Measurements from ENCODE around the gene HSPB3. TPM values are rescaled to one million over a fixed set of nuclear protein-coding genes. Genes with fewer than 3 reads are reported as not detected.
"Not testable (repeated sequence)": the region's sequence is repeated elsewhere in the genome, so short reads cannot be mapped to it uniquely, and the experiment has no call there.

Gene HSPB3
- total RNA-seq, result 100 to 1,000 TPM; 218 to 309 TPM
- long read RNA-seq, transcript HSPB3-201 (1 exons, 784 nt), result major isoform, 21 of 21 reads
- long read RNA-seq, partial matches to known transcripts, result 0 of 21 reads
- long read RNA-seq, other reads (novel, unspliced or antisense), result 0 of 21 reads

GRCh38 chr5:54455413-54456157, at the start of gene HSPB3:
Gene HSPB3 (plus strand): TSS chr5:54455699. CDS start chr5:54455790, 91 bp downstream.
- intact Hi-C loops (cut with DNase I), result no loop called here
- ATAC-seq, result peak; percentile 81 to 85
- peak; percentile 47 for DNase-seq

DNA sequence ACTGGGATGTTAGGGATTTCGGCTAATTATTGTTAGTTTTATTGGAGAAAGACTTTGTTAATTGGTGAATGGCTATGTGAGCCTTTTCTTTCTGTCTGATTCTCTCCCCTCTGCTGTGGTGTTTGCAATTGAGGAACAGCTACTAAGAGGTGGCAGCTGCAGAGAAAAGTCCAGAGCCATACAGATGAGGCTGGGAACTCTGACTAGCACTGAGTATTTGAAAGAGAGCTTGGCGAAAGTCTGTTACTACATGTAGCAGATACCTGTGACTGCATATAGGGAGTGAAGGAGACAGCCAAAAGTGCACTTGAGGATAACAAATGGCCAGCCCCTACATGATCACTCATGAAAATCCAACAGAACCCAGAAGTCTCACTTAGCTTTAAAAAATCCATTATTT, 44.3 kb upstream of the HSPB3 start:
- no peak for ATAC-seq
- intact Hi-C loops (cut with DNase I), result no loop called here
- no peak for DNase-seq

DNA sequence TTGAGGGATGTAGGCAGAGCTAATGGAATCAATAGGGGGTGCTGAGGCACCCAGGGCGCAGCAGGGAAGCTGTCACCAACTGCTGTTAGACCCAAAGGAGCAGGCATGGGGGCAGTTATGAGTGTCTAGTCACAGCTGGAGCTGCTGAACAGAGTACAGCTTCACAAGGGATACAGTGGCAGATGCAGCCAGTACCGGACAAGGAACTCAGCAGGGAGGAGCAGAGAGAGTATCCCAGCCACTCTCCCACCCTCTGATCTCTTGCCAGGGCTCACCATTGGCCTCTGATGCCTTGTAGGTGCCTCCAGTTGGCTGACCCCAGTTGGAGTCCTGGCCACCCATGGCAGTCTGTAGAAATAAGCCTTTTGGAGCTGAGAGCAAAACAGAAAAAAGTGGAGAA, 42.6 kb upstream of the HSPB3 start:
- ATAC-seq (no peak), DNase-seq (no peak)
- intact Hi-C loops (cut with DNase I), result no loop called here

DNA sequence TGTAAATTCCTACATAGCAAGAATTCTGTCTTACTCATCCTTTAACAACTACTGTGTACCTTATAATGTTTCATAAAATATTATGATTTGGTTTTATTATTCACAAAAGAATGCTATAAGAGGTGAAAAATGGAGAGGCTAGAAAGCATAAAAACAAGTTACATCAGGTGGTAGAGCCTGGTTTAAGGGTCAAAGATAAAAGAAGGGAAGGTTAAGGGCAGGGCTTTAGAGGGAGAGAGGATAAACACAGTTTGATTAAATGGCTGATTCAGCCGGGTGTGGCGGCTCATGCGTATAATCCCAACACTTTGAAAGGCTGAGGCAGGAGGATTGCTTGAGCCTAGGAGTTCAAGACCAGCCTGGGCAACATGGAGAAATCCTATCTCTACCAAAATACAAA, 40.4 kb upstream of the HSPB3 start:
- no peak for ATAC-seq
- DNase-seq, result no peak

DNA sequence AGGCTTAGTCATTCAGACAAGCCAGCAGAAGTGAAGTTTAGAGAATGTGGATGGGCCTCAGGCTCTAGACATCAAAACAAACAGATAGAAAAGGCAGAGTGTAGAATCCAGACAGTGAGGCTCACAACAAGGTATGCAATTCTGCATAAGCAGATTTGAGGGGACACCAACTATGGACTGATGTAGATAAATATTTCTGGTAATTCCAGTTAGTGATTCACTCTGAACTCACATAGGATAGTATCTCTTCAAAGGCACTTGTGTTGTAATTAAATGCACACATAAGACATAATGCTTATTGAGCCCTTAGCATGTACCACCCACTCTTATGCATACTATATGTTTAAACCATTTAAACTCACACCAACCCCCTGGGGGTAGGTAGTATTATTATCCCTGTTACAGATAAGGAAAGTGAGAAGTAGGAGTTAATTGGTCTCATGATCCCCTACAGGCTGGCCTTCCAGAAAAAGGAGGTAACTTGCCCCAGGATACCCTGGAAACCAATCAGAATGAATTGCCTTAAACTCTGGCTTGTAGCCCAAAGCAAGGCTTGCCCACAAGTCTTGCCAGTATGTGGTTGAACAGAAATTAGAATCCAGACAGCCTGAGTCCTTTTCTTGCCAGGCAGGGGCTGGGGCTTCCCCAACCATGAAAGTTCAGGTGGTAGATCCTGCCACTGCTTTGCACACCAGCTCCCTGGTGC, 39.5 kb upstream of the HSPB3 start:
- intact Hi-C loops (cut with DNase I), result loop anchor here in 1 of 2 donors (5.0 kb wide), 2 partner anchors 104 to 164 kb away; partner anchors contain the start of gene ARL15
- ATAC-seq (no peak), DNase-seq (no peak)

More for the DNA sequence above, 40.4 kb upstream of the HSPB3 start:
- intact Hi-C loops (cut with DNase I), result loop anchor here in 1 of 2 donors (5.0 kb wide), 2 partner anchors 103 to 163 kb away; partner anchors contain the start of gene ARL15

- peak; percentile 68 to 69 for ATAC-seq
- not testable (repeated sequence) for DNase-seq
- intact Hi-C loops (cut with DNase I), result loop anchor here (5.0 to 10.0 kb wide), 3 partner anchors 107 to 167 kb away; partner anchors contain the start of gene ARL15 (in 1 of the 2)
Measured at GRCh38 chr5:54419573-54420423, 35.7 kb upstream of the HSPB3 start.

- intact Hi-C loops (cut with DNase I), result loop anchor here in 1 of 2 donors (10.0 kb wide), 1 partner anchor 166 kb away; no protein-coding TSS in a partner anchor
- not testable (repeated sequence) for DNase-seq
Measured at GRCh38 chr5:54420511-54420910, 35.0 kb upstream of the HSPB3 start.

DNA sequence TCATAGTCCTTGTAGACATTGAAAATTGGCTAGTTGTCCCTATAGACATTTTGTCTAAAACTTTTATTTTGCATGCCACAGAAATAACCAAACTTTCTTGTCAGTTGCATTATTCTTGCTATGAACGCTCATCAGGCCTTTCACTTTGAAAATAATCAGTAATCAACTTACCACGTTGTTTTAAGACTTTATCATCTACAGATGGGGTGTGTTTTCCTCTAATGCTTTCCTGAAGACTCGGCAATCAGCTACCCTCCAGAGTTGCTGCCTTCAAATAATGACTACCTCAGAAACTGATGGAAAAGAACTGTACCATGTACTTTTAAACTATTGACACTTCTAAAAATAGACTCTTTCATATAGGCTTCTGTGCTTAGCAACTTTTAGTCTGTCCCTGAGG, 33.5 kb upstream of the HSPB3 start:
- no peak for DNase-seq
- intact Hi-C loops (cut with DNase I), result loop anchor here in 1 of 2 donors (10.0 kb wide), 1 partner anchor 167 kb away; no protein-coding TSS in a partner anchor
- ATAC-seq, result no peak

More at GRCh38 chr5:54420511-54420910, 35.0 kb upstream of the HSPB3 start:
- not testable (repeated sequence) for ATAC-seq

DNA sequence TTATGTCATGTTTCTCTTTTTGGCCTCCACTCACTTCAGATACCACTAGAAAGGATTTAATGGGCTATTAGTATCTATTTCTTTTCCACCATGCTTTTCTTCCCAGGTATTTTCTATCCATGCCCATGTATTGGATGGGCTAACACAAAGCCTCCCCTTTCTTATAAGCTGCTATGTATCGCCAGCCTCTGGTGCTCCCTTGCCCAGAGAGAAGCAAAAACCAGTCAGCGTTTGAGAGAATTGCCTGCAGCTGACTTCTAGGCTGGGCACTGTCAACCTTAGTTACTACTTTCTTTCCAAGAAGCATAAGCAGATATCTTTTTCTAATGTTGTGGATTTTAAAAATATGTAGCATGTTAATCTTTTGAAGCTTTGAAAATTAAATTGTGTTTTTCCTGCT, 30.2 kb upstream of the HSPB3 start:
- intact Hi-C loops (cut with DNase I), result loop anchor here in 1 of 2 donors (10.0 kb wide), 1 partner anchor 170 kb away; no protein-coding TSS in a partner anchor
- ATAC-seq (no peak), DNase-seq (no peak)

DNA sequence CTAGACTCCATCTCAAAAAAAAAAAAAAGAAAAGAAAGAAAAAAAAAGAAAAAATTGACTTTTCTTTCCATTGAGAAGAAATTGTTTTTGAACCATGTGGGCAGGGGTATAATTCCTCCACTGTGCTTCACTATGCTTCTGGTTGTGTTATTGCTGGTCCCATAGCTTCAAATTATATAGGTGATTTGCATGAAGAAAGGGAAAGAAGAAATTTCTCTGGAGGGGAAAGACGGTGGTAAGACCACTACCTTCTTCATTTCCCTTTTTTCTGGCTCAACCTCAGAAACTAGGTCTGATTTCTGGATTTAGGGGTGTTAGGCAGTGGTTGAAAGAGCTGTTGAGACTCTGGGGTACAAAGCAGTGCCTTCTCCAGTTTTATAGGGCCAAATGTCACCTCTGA, 29.3 kb upstream of the HSPB3 start:
- ATAC-seq (no peak), DNase-seq (no peak)
- intact Hi-C loops (cut with DNase I), result loop anchor here in 1 of 2 donors (10.0 kb wide), 1 partner anchor 171 kb away; no protein-coding TSS in a partner anchor

GRCh38 chr5:54434650-54435049, 20.8 kb upstream of the HSPB3 start:
- intact Hi-C loops (cut with DNase I); DNase-seq; ATAC-seq: not testable (repeated sequence)

DNA sequence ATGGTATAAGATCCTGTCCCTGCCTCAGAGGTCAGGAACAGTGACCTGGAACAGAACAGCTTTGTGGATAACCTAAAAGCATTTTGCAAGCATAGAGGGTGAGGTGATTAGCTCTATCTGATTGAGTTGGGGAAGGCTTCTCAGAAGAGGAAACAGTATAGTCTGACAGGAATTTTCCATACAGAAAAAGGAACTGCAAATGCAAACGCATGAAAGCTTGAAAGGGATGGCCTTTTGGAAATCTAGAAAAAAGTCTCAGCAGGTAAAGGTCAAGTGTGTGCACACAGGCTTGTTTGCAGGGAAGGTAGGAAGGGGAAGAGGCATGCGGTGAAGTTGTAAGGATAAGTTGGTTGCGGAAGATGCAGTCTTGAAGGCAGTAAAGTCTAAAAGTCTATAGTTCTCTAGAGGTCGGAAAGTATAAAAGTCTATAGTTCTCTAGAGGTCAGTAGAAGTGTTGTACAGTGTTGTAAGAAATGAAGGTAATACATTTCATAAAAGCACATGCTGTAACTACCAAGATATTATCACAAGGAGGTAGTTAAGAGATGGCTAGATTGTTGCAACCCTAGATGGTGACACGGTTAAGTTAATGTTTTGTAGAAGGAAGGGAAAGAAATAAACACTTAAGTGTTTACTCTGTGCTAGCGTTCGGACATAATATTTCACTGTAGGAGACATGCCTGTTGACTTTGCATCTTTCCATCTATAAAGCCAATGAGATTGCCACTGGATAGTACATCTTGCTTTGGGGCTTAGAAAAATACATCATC, 16.7 kb upstream of the HSPB3 start:
- intact Hi-C loops (cut with DNase I), result no loop called here
- no peak for ATAC-seq
- DNase-seq, result no peak

GRCh38 chr5:54440456-54440893, 15.0 kb upstream of the HSPB3 start:
- DNase-seq (no peak), ATAC-seq (no peak)
- intact Hi-C loops (cut with DNase I), result loop anchor here in 1 of 2 donors (5.0 kb wide), 1 partner anchor 52 kb away; no protein-coding TSS in a partner anchor

- intact Hi-C loops (cut with DNase I), result loop anchor here in 1 of 2 donors (5.0 kb wide), 1 partner anchor 50 kb away; no protein-coding TSS in a partner anchor
- no peak for ATAC-seq
Measured at GRCh38 chr5:54442271-54442670, 13.2 kb upstream of the HSPB3 start.

DNA sequence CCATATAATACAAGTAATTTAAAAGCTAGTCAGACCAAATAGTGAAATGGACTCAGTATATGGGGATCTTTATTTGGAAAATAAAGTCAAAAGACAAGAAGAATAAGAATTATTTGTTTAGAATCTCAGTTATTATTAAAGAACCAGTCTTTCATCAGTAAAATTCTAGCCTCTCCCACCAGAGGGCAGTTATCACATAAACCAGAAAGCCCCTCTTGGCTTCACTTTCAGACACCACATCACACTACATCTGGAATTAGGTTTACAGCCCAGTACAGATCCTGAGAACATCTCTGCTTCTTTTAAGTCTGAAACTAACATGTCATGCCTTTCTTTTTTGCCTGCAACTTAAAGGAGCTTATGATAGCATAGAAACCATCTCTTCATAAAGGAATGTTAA, 12.2 kb upstream of the HSPB3 start:
- intact Hi-C loops (cut with DNase I), result loop anchor here in 1 of 2 donors (5.0 kb wide), 1 partner anchor 49 kb away; no protein-coding TSS in a partner anchor
- no peak for ATAC-seq
- no peak for DNase-seq

More at GRCh38 chr5:54442271-54442670, 13.2 kb upstream of the HSPB3 start:
- DNase-seq, result no peak

DNA sequence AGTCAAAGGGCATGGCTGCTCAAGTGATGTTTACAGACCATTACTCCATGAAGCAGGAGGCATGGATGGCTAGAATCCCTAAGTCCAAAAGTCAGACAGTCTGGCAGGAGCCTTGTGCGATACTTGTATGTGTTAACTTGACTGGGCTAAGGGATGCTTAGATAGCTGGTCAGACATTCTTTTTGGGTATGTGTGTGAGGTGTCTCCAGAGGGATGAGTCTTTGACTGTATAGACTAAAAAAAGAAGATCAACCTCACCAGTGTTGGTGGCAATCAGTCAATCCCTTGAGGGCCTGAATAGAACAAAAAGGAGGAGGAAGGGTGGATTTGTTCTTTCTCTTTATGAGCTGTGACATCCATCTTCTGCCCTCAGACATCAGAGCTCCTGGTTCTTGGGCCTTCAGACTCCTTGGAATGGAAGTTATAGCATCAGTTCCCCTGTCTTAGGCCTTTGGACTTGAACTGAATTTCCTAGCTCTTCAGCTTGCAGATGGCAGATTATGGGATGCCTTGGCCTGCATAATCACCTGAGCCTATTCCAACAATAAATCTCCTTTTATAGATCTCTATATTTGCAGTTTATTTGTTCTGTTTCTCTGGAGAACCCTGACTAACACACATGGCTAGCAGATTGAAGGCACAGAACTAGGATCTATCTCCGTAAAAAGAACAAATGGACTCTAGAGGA, 9.7 kb upstream of the HSPB3 start:
- DNase-seq (no peak), ATAC-seq (no peak)
- intact Hi-C loops (cut with DNase I), result no loop called here

- ATAC-seq (peak; percentile 83), DNase-seq (no peak)
- intact Hi-C loops (cut with DNase I), result no loop called here
Measured at GRCh38 chr5:54446379-54446732, 9.1 kb upstream of the HSPB3 start.
